Peyer's patch (tissue), 4 donors: Measurements from ENCODE around the gene SRD5A1. TPM values are rescaled to one million over a fixed set of nuclear protein-coding genes. Genes with fewer than 3 reads are reported as not detected.

Experiments used
- DNase-seq, 3 donors: peaks; one replicate each; pipeline ENCODE4 v3.0.0-alpha.2; 2017 to 2019
- H3K27ac ChIP-seq, 4 donors: fragments of 200-600 bp; sonication (generic); one replicate each; pipeline ENCODE4 v1.5.1; 2016 to 2019
- H3K27me3 ChIP-seq, 2 donors: fragments of 200-600 bp; sonication (generic); one replicate each; pipeline ENCODE4 v1.5.1; 2019
- H3K36me3 ChIP-seq, 3 donors: fragments of 200-600 bp; sonication (generic); one replicate each; pipeline ENCODE4 v1.5.1; 2016 to 2019
- H3K4me1 ChIP-seq, 4 donors: fragments of 200-600 bp; sonication (generic); one replicate each; pipeline ENCODE4 v1.5.1; 2016 to 2019
- H3K4me3 ChIP-seq, 4 donors: fragments of 200-600 bp; sonication (generic); 1 replicate in 3 of 4; 2 replicates in 1 of 4; pipeline ENCODE4 v1.5.1; 2016 to 2019; ENCODE audit warnings: mild to moderate bottlenecking in 1 of 4
- H3K9me3 ChIP-seq, 4 donors: fragments of 200-600 bp; sonication (generic); one replicate each; pipeline ENCODE4 v1.5.1; 2016 to 2019; ENCODE audit warnings: mild to moderate bottlenecking in 1 of 4
- CTCF ChIP-seq, 6 experiments: fragments of 450-650 bp in 4 of 6; fragments of 200-600 bp in 2 of 6; sonication (generic) in 1 of 6; IDR thresholded peaks; one replicate each; pipeline ENCODE4 v1.5.1; 2017 to 2019; ENCODE audit warnings: antibody characterized with exemption in 6 of 6, mild to moderate bottlenecking in 3 of 6, moderate library complexity in 1 of 6
- POLR2A ChIP-seq, 2 donors: fragments of 450-650 bp; IDR thresholded peaks; one replicate each; pipeline ENCODE4 v1.5.1; 2017; ENCODE audit warnings: antibody characterized with exemption in 2 of 2, mild to moderate bottlenecking in 2 of 2, moderate library complexity in 2 of 2
- total RNA-seq, 4 donors: library from RNA; depleted of rRNA; stranded (reverse); fragments of >200 nt; gene quantifications; one replicate each; pipeline ENCODE4 v1.1.0, GENCODE V29; 2016

Gene SRD5A1
- total RNA-seq, 4 donors from 2014 or later, result 5.8 to 16.9 (median 13.1) TPM

GRCh38 chr5:6593148-6594016, 39.9 kb upstream of the SRD5A1 start:
- no peak for TF ChIP-seq CTCF (IDR thresholded peaks at IDR 0.05)
- TF ChIP-seq POLR2A (IDR thresholded peaks at IDR 0.05), result no peak
- H3K4me1 ChIP-seq, result no peaks in the 10 kb centered on the region
- no peak overlapping the region for H3K27ac ChIP-seq
- no peak for DNase-seq
- H3K9me3 ChIP-seq, result no peaks in the 10 kb centered on the region
- H3K27me3 ChIP-seq, result no peaks in the 10 kb centered on the region
- no peak overlapping the region for H3K4me3 ChIP-seq
- peaks cover 0 to 18% (median 0%) of the 10 kb centered on the region in 3 donors for H3K36me3 ChIP-seq

GRCh38 chr5:6594066-6594465, 39.2 kb upstream of the SRD5A1 start:
- TF ChIP-seq POLR2A (IDR thresholded peaks at IDR 0.05) (no peak), CTCF (IDR thresholded peaks at IDR 0.05) (no peak)
- no peaks in the 10 kb centered on the region for H3K27me3 ChIP-seq
- no peaks in the 10 kb centered on the region for H3K9me3 ChIP-seq
- H3K4me3 ChIP-seq, result no peak overlapping the region
- H3K4me1 ChIP-seq, result no peaks in the 10 kb centered on the region
- H3K36me3 ChIP-seq, result peaks cover 0 to 25% (median 0%) of the 10 kb centered on the region in 3 donors
- no peak for DNase-seq
- no peak overlapping the region for H3K27ac ChIP-seq

GRCh38 chr5:6595405-6595804, 37.8 kb upstream of the SRD5A1 start:
- H3K36me3 ChIP-seq, result peaks cover 0 to 36% (median 0%) of the 10 kb centered on the region in 3 donors
- TF ChIP-seq CTCF (IDR thresholded peaks at IDR 0.05) (no peak), POLR2A (IDR thresholded peaks at IDR 0.05) (no peak)
- H3K4me3 ChIP-seq, result no peak overlapping the region
- no peak overlapping the region for H3K27ac ChIP-seq
- H3K9me3 ChIP-seq, result no peaks in the 10 kb centered on the region
- H3K27me3 ChIP-seq, result no peaks in the 10 kb centered on the region
- DNase-seq, result no peak
- H3K4me1 ChIP-seq, result no peaks in the 10 kb centered on the region

- H3K4me1 ChIP-seq, result no peaks in the 10 kb centered on the region
- H3K27me3 ChIP-seq, result no peaks in the 10 kb centered on the region
- TF ChIP-seq POLR2A (IDR thresholded peaks at IDR 0.05) (no peak), CTCF (IDR thresholded peaks at IDR 0.05) (no peak)
- peaks cover 0 to 46% (median 0%) of the 10 kb centered on the region in 3 donors for H3K36me3 ChIP-seq
- H3K4me3 ChIP-seq, result no peak overlapping the region
- DNase-seq, result no peak
- H3K9me3 ChIP-seq, result no peaks in the 10 kb centered on the region
- no peak overlapping the region for H3K27ac ChIP-seq
Measured at GRCh38 chr5:6596388-6596787, 36.9 kb upstream of the SRD5A1 start.

- H3K27ac ChIP-seq, result peak overlapping the region in 1 of 4 donors; percentile 28
- H3K4me1 ChIP-seq, result no peaks in the 10 kb centered on the region
- no peak overlapping the region for H3K4me3 ChIP-seq
- H3K27me3 ChIP-seq, result no peaks in the 10 kb centered on the region
- TF ChIP-seq POLR2A (IDR thresholded peaks at IDR 0.05), result no peak
- no peak for TF ChIP-seq CTCF (IDR thresholded peaks at IDR 0.05)
- no peak for DNase-seq
- no peaks in the 10 kb centered on the region for H3K9me3 ChIP-seq
- H3K36me3 ChIP-seq, result peaks cover 0 to 58% (median 0%) of the 10 kb centered on the region in 3 donors
Measured at GRCh38 chr5:6597557-6597956, 35.7 kb upstream of the SRD5A1 start.
